ENCODE results near the gene CHRD.

DNA sequence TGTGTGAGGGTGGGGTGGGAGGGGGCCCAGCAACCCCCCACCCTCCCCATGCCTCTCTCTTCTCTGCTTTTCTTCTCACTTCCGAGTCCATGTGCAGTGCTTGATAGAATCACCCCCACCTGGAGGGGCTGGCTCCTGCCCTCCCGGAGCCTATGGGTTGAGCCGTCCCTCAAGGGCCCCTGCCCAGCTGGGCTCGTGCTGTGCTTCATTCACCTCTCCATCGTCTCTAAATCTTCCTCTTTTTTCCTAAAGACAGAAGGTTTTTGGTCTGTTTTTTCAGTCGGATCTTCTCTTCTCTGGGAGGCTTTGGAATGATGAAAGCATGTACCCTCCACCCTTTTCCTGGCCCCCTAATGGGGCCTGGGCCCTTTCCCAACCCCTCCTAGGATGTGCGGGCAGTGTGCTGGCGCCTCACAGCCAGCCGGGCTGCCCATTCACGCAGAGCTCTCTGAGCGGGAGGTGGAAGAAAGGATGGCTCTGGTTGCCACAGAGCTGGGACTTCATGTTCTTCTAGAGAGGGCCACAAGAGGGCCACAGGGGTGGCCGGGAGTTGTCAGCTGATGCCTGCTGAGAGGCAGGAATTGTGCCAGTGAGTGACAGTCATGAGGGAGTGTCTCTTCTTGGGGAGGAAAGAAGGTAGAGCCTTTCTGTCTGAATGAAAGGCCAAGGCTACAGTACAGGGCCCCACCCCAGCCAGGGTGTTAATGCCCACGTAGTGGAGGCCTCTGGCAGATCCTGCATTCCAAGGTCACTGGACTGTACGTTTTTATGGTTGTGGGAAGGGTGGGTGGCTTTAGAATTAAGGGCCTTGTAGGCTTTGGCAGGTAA, 34.3 kb upstream of the CHRD start:
- TF ChIP-seq, protein P1, sequence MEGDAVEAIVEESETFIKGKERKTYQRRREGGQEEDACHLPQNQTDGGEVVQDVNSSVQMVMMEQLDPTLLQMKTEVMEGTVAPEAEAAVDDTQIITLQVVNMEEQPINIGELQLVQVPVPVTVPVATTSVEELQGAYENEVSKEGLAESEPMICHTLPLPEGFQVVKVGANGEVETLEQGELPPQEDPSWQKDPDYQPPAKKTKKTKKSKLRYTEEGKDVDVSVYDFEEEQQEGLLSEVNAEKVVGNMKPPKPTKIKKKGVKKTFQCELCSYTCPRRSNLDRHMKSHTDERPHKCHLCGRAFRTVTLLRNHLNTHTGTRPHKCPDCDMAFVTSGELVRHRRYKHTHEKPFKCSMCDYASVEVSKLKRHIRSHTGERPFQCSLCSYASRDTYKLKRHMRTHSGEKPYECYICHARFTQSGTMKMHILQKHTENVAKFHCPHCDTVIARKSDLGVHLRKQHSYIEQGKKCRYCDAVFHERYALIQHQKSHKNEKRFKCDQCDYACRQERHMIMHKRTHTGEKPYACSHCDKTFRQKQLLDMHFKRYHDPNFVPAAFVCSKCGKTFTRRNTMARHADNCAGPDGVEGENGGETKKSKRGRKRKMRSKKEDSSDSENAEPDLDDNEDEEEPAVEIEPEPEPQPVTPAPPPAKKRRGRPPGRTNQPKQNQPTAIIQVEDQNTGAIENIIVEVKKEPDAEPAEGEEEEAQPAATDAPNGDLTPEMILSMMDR (IDR thresholded peaks at IDR 0.05): peak in 4 of 7 experiments; percentile 15 to 27 (median 18)
- no peak for TF ChIP-seq POLR2A (IDR thresholded peaks at IDR 0.05)
- peak in 1 of 3 donors; percentile 58 for TF ChIP-seq POLR2AphosphoS5 (IDR thresholded peaks at IDR 0.05)
- no peak for TF ChIP-seq EP300 (IDR thresholded peaks at IDR 0.05)

All from stomach (tissue), 4 donors.